Psoas muscle (tissue), 8 donors: ENCODE results near the gene UNC5CL. TPM values are rescaled to one million over a fixed set of nuclear protein-coding genes. Genes with fewer than 3 reads are reported as not detected.

Source experiments
- ATAC-seq, 4 donors: fragments of 200-7000 bp; cut with Tn5 transposase; one replicate each; pipeline ENCODE4 v1.9.1; 2020; ENCODE audit warnings: moderate library complexity in 3 of 4, mild to moderate bottlenecking in 2 of 4
- DNase-seq, 2 donors: peaks; one replicate each; pipeline ENCODE4 v3.0.0-alpha.2; 2020
- H3K27ac ChIP-seq: fragments of 200-600 bp; one replicate; pipeline ENCODE4 v1.8.0; 2022
- H3K27me3 ChIP-seq, 3 donors: fragments of 200-600 bp in 1 of 3; one replicate each; pipeline versions ENCODE4 v1.6.1 to v1.8.0; 2013 to 2022; ENCODE audit warnings: low read length in 2 of 3, mild to moderate bottlenecking in 2 of 3, moderate library complexity in 1 of 3; ENCODE audit not compliant: insufficient read depth in 3 of 3
- H3K36me3 ChIP-seq, 2 donors: fragments of 200-600 bp in 1 of 2; one replicate each; pipeline versions ENCODE4 v1.6.1 to v1.8.0; 2013 to 2022; ENCODE audit warnings: low read depth in 1 of 2, mild to moderate bottlenecking in 1 of 2, moderate library complexity in 1 of 2; ENCODE audit not compliant: insufficient read depth in 1 of 2
- H3K4me1 ChIP-seq: fragments of 200-600 bp; one replicate; pipeline ENCODE4 v1.8.0; 2022
- H3K4me3 ChIP-seq: fragments of 200-600 bp; one replicate; pipeline ENCODE4 v1.8.0; 2022; ENCODE audit warnings: mild to moderate bottlenecking
- H3K9me3 ChIP-seq: fragments of 200-600 bp; one replicate; pipeline ENCODE4 v1.8.0; 2022
- CTCF ChIP-seq: fragments of 200-600 bp; IDR thresholded peaks from one replicate; pipeline ENCODE4 v1.8.0; 2022; ENCODE audit warnings: antibody characterized with exemption
- WGBS, 3 donors: extraction: QIAGEN DNeasy Blood & Tissue Kit; methylation state at CpG; one replicate each; pipeline versions ENCODE4 v1.1.6 to v1.1.7; 2013; 5-methylcytosine and 5-hydroxymethylcytosine counted together
- intact Hi-C, 2 donors: fragments of 100-400 bp; cut with DNase I; formaldehyde crosslinking; loops; one replicate each; pipeline versions ENCODE4 v1.11.0 to v1.14.2; 2022
- polyA plus RNA-seq, 3 donors: library from polyadenylated mRNA; stranded (reverse); fragments of 200-250 nt; gene quantifications; one replicate each; pipeline ENCODE4 v1.2.3, GENCODE V29; 2013
- total RNA-seq, 4 donors: library from RNA; stranded (reverse); fragmentation: NEBNext Ultra II Directional in 2 of 4; extraction: Animal tissue kit (Norgen Biotek cat#: 25700) in 2 of 4; gene quantifications; one replicate each; pipeline versions ENCODE4 v1.2.1 to v1.2.4, GENCODE V29; 2021 to 2023
- donor health status: healthy with polysubstance abuse.
- donor health status: DM: no; HTN: no; CAD: no; lungs with moderate emphysema.
- donor health status: Bipolar disorder and iron deficiency.
- donor health status: healthy.
- donor health status: DM: yes; HTN: yes; CAD: no.
- donor health status: DM: no; HTN: no; CAD: no.
- donor health status: DM: no; HTN: no; CAD: no.
- donor health status: DM: yes; HTN: yes; CAD: no.

UNC5CL gene
- total and polyA plus RNA-seq, 7 donors, result 0.14 to 0.90 (median 0.33) TPM

GRCh38 chr6:40997234-40997957 is 41.6 kb downstream of the UNC5CL start:
- no peak overlapping the region for H3K4me3 ChIP-seq
- peak overlapping the region; percentile 24 for H3K27ac ChIP-seq
- H3K9me3 ChIP-seq, result no peaks in the 10 kb centered on the region
- ATAC-seq (peak in 1 of 4 donors; percentile 40), DNase-seq (no peak)
- intact Hi-C loops, result no loop called here
- WGBS, 3 donors, result 55 to 75% (median 59%) methylated on average over 4 of the region's 4 CpGs
- peaks cover 31% of the 10 kb centered on the region for H3K4me1 ChIP-seq
- no peaks in the 10 kb centered on the region for H3K36me3 ChIP-seq
- no peak for TF ChIP-seq CTCF
- no peaks in the 10 kb centered on the region for H3K27me3 ChIP-seq

GRCh38 chr6:40996591-40997233 is 42.3 kb downstream of the UNC5CL start:
- H3K36me3 ChIP-seq, result no peaks in the 10 kb centered on the region
- intact Hi-C loops, result no loop called here
- ATAC-seq (peak in 1 of 4 donors; percentile 11), DNase-seq (no peak)
- no peak overlapping the region for H3K27ac ChIP-seq
- WGBS, 3 donors, result 41 to 52% (median 46%) methylated on average over 6 of the region's 6 CpGs
- no peaks in the 10 kb centered on the region for H3K9me3 ChIP-seq
- peaks cover 25% of the 10 kb centered on the region for H3K4me1 ChIP-seq
- no peak overlapping the region for H3K4me3 ChIP-seq
- no peaks in the 10 kb centered on the region for H3K27me3 ChIP-seq
- no peak for TF ChIP-seq CTCF

GRCh38 chr6:40992746-40993145 is 46.3 kb downstream of the UNC5CL start:
- intact Hi-C loops, result no loop called here
- Histone ChIP-seq H3K4me1 (peaks cover 13% of the 10 kb centered on the region), H3K9me3 (no peaks in the 10 kb centered on the region), H3K27ac (no peak overlapping the region), H3K4me3 (no peak overlapping the region), H3K27me3 (no peaks in the 10 kb centered on the region), H3K36me3 (no peaks in the 10 kb centered on the region)
- WGBS, 3 donors, result 44 to 63% (median 57%) methylated on average over 3 of the region's 3 CpGs
- TF ChIP-seq CTCF, result no peak
- no peak for ATAC-seq
- DNase-seq, result no peak

- 90 to 100% (median 92%) methylated on average over 4 of the region's 4 CpGs for WGBS, 3 donors
- intact Hi-C loops, result no loop called here
- H3K4me1 ChIP-seq, result no peaks in the 10 kb centered on the region
Measured at GRCh38 chr6:40990301-40990700, 48.7 kb downstream of the UNC5CL start.

More at GRCh38 chr6:40990301-40990700, 48.7 kb downstream of the UNC5CL start:
- ATAC-seq (no peak), DNase-seq (no peak)
- no peak overlapping the region for H3K27ac ChIP-seq
- TF ChIP-seq CTCF, result no peak
- H3K36me3 ChIP-seq, result no peaks in the 10 kb centered on the region
- no peaks in the 10 kb centered on the region for H3K9me3 ChIP-seq
- no peaks in the 10 kb centered on the region for H3K27me3 ChIP-seq
- no peak overlapping the region for H3K4me3 ChIP-seq
